Measurements from ENCODE around the gene GPR158.

Gene GPR158

GRCh38 chr10:25398680-25399079, 223.9 kb downstream of the GPR158 start:
- DNase-seq (ENCODE audit: low spot score) = no peak

- DNase-seq (ENCODE audit: low spot score) = no peak
Observed at GRCh38 chr10:25405871-25406270, 231.1 kb downstream of the GPR158 start.

GRCh38 chr10:25417611-25418010, 242.8 kb downstream of the GPR158 start:
- DNase-seq (ENCODE audit: low spot score) = no peak

- no peak for DNase-seq (ENCODE audit: low spot score)
Observed at GRCh38 chr10:25425776-25426175, 251.0 kb downstream of the GPR158 start.

DNA sequence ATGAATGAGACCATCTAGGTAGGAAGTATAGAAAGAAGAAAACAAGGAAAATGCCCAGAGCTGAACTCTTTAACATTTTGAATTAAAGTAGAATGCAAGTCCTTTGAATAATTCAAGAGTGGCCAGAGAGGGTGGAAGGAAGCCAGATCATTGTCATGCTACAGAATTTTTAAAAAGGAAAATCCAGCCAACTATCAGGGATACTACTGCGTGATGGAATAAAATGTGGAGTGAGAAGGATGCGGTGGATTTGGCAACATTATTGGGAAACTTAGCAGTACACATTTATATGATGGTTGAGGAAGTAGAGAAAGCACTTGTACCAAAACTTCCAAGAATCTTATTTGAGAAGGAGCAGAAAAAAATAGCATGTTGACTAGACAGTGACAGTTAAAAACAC, 261.6 kb downstream of the GPR158 start:
- DNase-seq (ENCODE audit: low spot score) = no peak

GRCh38 chr10:25441270-25441669, 266.5 kb downstream of the GPR158 start:
- no peak for DNase-seq (ENCODE audit: low spot score)

DNA sequence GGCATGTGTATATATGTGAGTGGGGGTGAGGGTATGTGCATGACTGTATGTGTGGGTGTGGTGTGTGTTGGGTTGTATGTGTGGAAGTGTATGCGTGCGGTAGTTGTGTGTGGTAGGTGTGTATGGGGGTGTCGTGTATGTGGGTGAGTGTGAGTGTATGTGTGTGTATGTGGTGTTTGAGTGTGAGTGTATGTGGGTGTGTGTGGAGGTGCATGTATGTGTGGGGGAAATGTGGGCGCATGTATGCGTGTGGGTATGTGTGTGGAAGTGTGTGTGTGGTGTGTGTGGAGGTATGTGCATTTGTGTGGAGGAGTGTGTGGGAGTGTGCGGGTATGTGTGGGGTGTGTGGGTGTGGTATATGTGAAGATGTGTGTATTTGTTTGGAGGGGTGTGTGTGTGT, 269.5 kb downstream of the GPR158 start:
- no peak for DNase-seq (ENCODE audit: low spot score)

GRCh38 chr10:25451401-25451800, 276.6 kb downstream of the GPR158 start:
- no peak for DNase-seq (ENCODE audit: low spot score)

DNA sequence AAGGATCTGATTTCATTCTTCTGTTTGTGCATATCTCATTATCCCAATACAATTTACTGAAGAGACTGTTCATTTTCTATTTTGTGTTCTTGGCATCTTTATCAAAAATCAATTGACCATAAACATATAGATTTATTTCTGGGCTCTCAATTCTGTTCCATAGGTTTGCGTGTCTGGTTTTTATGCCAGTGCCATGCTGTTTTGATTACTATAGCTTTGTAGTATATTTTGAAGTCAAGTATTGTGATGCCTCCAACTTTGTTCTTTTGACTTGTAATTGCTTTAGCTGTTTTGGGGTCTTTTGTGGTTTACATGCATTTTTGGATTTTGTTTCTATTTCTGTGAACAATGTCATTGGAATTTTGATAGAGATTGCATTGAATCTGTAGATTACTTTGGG, 278.8 kb downstream of the GPR158 start:
- no peak for DNase-seq (ENCODE audit: low spot score)

GRCh38 chr10:25455980-25456567, 281.3 kb downstream of the GPR158 start:
- no peak for DNase-seq (ENCODE audit: low spot score)

- DNase-seq (ENCODE audit: low spot score) = no peak
Observed at GRCh38 chr10:25457552-25457951, 282.8 kb downstream of the GPR158 start.

DNA sequence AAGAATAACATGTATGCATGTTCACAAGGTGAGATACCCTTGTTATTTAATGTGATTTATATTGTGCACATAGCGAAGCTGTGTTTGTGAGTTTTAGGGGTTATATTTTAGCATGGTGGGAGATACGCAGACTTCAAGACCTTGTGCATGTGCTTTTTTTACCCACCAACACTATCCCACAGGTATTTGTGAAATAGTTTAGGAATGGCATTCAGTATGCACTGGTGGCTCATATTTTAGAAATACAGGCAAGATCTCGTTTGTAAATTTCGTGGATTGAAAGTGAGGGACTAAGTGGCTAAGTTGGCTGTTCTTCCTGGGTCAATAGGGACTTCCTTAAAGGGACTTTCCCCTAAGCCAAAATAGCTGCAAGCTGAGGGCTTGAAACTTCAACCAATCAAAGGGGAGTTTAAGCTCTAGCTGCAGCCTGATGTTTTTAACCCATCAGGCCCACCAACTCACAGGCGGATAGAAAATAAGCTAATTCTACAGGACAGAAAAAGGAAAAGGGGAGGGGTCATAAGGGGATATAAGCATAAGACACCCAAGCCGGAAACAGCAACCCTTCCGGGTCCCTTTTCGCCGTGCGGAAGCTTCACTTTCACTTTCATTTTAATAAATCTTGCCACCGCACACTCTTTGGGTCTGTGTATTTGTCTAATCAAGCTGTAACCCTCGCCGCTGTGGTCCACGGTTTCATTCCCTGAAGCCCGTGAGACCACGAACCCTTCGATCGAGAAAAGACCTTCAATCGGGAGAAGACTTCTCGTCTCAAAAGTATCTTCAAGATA, 291.0 kb downstream of the GPR158 start:
- no peak for DNase-seq (ENCODE audit: low spot score)

- DNase-seq (ENCODE audit: low spot score) = no peak
Observed at GRCh38 chr10:25467881-25468280, 293.1 kb downstream of the GPR158 start.

DNA sequence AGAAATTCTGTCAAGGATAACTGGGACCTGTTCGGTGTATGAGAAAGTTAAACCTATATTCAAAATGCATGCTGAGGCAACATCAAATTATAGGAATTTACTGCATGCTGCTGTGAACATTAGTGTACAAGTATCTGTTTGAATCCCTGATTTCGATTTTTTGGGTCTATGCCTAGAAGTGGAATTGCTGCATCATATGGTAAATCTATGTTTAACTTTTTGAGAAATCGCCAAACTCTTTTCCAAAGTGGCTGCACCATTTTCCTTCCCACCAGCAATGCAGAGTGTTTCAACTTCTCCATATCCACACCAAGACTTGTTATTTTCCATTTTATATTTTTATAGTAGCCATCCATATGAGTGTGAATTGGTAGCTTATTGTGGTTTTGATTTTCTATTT, 306.7 kb downstream of the GPR158 start:
- DNase-seq (ENCODE audit: low spot score) = no peak

DNA sequence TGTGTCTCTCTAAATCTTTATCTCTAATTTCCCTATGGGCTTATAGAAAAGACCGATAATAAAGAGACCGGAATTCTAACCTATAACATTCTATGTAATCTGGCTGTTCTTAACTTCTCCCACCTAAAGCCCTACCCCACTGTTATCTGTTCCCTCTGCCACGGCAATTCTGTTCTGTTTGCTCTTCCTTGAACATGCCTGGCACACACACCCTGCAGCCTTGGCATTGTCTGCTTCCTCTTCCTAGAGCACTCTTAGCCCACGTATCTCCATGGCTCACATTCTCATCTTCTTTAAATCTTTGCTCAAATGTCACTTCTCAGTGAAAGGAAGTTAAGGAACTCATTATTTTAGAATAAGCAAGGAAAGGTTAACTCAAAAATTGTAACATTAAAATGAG, 309.2 kb downstream of the GPR158 start:
- DNase-seq (ENCODE audit: low spot score) = no peak

- DNase-seq (ENCODE audit: low spot score) = no peak
Observed at GRCh38 chr10:25487266-25487665, 312.5 kb downstream of the GPR158 start.

DNA sequence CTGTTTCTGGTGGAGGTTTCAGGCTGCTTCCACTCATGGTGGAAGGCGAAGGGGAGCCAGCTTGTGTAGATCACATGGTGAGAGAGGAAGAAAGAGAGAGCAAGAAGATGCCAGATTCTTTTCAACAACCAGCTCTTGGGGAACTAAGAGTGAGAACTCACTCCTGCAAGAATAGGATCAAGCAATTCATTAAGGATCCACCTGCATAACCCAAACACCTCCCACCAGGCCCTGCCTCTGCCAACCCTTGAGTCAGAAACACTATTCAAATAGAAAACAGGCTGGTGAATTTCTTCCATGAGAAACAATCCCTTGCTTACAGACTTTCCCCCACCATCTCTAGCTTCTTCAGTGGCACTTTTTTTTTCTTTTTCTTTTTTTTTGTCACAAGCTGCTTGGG, 317.2 kb downstream of the GPR158 start:
- no peak for DNase-seq (ENCODE audit: low spot score)

DNA sequence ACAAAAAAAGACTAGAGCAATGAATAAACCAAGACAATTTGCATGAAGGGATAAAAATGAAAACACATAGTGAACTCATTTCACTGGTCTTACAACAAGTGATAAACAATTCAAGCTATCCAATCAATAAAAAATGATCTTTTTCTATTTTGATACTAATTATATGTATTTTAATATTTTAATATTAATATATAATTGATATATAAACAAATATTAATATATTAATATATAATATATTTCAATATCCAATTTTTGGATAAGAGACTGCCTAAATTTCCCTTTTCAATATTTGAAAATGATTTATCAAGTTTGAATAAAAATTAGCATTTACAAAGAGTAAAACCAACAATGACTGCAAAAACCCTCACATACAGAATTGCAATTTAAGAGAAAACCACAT, 317.9 kb downstream of the GPR158 start:
- DNase-seq (ENCODE audit: low spot score) = no peak

DNA sequence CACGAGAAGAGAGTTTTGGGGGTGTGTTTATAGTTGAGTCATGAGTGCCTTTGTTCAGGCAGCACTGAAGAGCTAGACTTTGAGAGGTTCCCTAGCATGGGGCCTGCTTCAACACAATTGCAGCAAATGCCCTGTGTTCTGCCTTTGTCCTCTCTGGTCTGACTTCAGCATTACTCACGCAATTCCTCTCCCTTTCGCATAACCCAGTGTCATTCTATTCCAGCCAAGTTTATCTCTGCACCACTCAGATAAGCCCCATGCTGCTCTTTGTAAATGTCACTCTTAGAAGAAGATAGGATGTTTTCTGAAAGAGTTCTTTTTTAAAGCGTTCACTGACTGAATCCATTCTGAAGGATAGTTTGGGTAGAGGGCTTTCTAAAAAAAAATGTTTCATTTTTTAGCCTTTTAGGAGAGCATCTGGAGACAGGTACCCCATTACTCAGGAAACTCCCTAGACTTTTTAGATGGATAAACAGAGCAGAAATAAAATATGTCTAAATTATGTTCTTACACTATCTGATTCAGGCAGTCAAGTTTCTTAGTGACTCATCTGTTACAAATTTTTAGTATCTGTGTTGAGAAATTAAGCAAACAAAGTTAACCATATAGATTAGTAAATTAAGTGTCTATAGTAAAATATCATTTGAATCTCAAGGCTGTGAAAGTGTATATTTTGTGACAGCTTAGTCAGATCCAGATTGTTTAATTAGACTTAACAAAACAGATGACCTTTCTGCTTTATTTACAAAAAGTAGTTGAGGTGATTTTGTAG, 318.5 kb downstream of the GPR158 start:
- DNase-seq (ENCODE audit: low spot score) = no peak

DNA sequence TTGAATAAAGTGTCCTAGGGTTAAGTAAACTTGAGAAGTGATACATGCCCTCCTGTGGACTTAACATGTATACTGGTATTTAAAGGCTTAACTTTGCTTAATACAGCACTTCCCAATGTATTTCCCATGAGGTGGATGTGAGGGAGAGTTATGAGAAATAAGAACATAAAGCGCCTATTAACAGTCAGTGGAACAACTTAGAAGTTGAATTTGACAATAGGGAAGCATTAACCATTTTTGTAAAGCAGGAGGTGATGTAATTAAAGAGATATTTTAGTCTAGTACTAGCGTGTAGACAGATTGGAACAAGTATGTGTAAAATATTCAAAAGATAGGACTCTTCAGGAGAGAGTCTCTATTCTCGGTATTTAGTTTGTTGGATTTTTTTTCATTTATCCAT, 322.4 kb downstream of the GPR158 start:
- DNase-seq (ENCODE audit: low spot score) = no peak

- no peak for DNase-seq (ENCODE audit: low spot score)
Observed at GRCh38 chr10:25498645-25499044, 323.8 kb downstream of the GPR158 start.

- DNase-seq (ENCODE audit: low spot score) = no peak
Observed at GRCh38 chr10:25501912-25502311, 327.1 kb downstream of the GPR158 start.

GRCh38 chr10:25502453-25502852, 327.7 kb downstream of the GPR158 start:
- no peak for DNase-seq (ENCODE audit: low spot score)
